RWPE1 (cell line): ENCODE results near the gene SRP9.

Experiments used
- CTCF ChIA-PET: fragments of 350-600 bp; sonication (Branson Sonifier 250); formaldehyde crosslinking; extraction: SDS; loops from one replicate; lab custom pipeline; 2021; lab: Yijun Ruan, JAX
- POLR2A ChIA-PET: fragments of 400-600 bp; formaldehyde crosslinking; extraction: SDS; loops from one replicate; lab custom pipeline; 2020; ENCODE audit warnings: antibody characterized with exemption; ENCODE audit not compliant: low non-redundant PET; lab: Yijun Ruan, JAX
- DNase-seq: peaks from one replicate; pipeline ENCODE4 v3.0.0; 2012; ENCODE audit warnings: low spot score
- H3K27ac ChIP-seq: fragments of 450-650 bp; 2 replicates; pipeline ENCODE4 v1.5.1; 2017
- TF ChIP-seq, protein P1 (sequence below): fragments of 450-650 bp; conservative IDR thresholded peaks from 2 replicates; pipeline ENCODE4 v1.5.1; 2017; ENCODE audit warnings: low read depth, mild to moderate bottlenecking

The SRP9 gene

GRCh38 chr1:225824533-225824941, 46.9 kb downstream of the SRP9 start:
- H3K27ac ChIP-seq: no peak overlapping the region
- no peak for DNase-seq
- TF ChIP-seq, protein P1, sequence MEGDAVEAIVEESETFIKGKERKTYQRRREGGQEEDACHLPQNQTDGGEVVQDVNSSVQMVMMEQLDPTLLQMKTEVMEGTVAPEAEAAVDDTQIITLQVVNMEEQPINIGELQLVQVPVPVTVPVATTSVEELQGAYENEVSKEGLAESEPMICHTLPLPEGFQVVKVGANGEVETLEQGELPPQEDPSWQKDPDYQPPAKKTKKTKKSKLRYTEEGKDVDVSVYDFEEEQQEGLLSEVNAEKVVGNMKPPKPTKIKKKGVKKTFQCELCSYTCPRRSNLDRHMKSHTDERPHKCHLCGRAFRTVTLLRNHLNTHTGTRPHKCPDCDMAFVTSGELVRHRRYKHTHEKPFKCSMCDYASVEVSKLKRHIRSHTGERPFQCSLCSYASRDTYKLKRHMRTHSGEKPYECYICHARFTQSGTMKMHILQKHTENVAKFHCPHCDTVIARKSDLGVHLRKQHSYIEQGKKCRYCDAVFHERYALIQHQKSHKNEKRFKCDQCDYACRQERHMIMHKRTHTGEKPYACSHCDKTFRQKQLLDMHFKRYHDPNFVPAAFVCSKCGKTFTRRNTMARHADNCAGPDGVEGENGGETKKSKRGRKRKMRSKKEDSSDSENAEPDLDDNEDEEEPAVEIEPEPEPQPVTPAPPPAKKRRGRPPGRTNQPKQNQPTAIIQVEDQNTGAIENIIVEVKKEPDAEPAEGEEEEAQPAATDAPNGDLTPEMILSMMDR: no peak
- CTCF ChIA-PET: interaction anchor here (1.0 kb wide), 1 partner anchor 349 kb away, joined by 3 read pairs; no protein-coding TSS in a partner anchor
- POLR2A ChIA-PET: interaction anchor here (0.6 kb wide), 1 partner anchor 46 kb away, joined by 3 read pairs; no protein-coding TSS in a partner anchor

DNA sequence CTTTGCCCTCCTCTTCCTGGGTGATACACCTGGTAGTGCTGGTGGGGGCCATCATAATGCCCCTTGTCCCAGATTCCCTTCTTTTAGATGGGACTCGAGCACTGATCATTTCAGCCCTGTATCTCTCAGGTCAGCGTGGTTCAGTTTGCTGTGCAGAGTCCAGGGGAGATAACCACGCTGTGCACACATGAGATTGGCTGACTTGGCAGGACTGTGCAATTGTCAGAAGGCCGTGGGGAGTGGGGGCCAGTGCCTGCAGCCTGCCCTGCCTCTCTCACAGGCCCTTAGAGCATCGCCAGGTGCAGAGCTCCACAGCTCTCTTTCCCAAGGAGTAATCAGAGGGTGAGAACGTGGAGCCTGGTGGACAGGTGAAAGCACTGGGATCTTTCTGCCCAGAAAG, 47.5 kb downstream of the SRP9 start:
- no peak for DNase-seq
- ChIA-PET CTCF (interaction anchor here (0.6 to 1.4 kb wide), 3 partner anchors 58 to 357 kb away, joined by 3 to 4 read pairs (median 3); no protein-coding TSS in a partner anchor), POLR2A (no interaction called here)
- TF ChIP-seq, protein P1: no peak
- peak overlapping the region; percentile 68 for H3K27ac ChIP-seq

- CTCF ChIA-PET: interaction anchor here (0.6 to 1.4 kb wide), 6 partner anchors 13 to 358 kb away, joined by 3 to 4 read pairs (median 3); no protein-coding TSS in a partner anchor
- DNase-seq: no peak
- H3K27ac ChIP-seq: peak overlapping the region; percentile 68
- TF ChIP-seq, protein P1: no peak
- POLR2A ChIA-PET: interaction anchor here (0.6 to 0.7 kb wide), 2 partner anchors 172 to 353 kb away, joined by 3 to 6 read pairs; no protein-coding TSS in a partner anchor
Observed at GRCh38 chr1:225825607-225826007, 48.0 kb downstream of the SRP9 start.

DNA sequence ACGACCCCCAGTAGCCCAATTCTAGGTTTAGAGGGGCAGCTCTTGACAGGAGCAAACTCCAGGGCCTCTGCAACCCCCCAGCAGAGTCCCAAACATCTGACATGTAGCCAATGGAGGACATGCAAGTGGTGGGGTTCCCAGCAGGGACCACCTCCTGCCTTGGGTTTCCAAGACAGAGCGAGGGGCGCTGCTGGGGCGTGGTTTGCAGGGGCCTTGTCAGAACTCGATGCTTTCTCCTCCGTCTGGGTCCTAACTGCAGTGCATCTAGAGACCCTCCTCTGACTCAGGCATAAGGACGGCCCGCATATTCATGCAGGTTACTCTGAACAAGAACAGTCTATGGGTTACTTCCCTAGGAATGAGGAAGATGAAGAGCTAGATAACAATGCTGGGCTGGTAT, 49.5 kb downstream of the SRP9 start:
- peak overlapping the region; percentile 68 for H3K27ac ChIP-seq
- DNase-seq: no peak
- TF ChIP-seq, protein P1: no peak
- ChIA-PET CTCF (interaction anchor here (0.6 to 1.5 kb wide), 5 partner anchors 14 to 352 kb away, joined by 3 to 6 read pairs (median 3); no protein-coding TSS in a partner anchor), POLR2A (no interaction called here)

GRCh38 chr1:225828706-225829345, 51.2 kb downstream of the SRP9 start:
- TF ChIP-seq, protein P1: no peak
- ChIA-PET CTCF (interaction anchor here (0.5 kb wide), 1 partner anchor 49 kb away, joined by 4 read pairs; no protein-coding TSS in a partner anchor), POLR2A (no interaction called here)
- DNase-seq: no peak
- H3K27ac ChIP-seq: 0 out of 2 replicates have a peak overlapping the region, but pooled peaks have one; percentile 8

DNA sequence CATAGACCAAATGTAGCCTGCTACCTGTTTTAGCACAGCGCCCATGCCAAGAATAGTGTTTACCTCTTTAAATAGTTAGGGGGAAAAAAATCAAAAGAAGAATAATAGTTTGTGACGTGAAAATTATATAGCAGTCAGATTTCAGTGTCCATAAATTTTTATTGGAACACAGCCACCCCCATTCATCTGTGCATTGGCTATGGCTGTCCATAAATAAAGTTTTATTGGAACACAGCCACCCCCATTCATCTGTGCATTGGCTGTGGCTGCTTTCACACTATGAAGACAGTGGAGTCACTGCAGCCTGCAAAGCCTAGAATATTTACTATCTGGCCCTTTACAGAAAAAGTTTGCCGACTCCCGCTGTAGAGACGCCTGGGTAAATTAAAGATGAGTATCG, 53.2 kb downstream of the SRP9 start:
- no peak for DNase-seq
- TF ChIP-seq, protein P1: no peak
- ChIA-PET CTCF (interaction anchor here (1.0 kb wide), 1 partner anchor 9 kb away, joined by 4 read pairs; no protein-coding TSS in a partner anchor), POLR2A (no interaction called here)
- H3K27ac ChIP-seq: no peak overlapping the region
